ENCODE data around the gene PLBD2. TPM values are rescaled to one million over a fixed set of nuclear protein-coding genes. Genes with fewer than 3 reads are reported as not detected.

PLBD2 gene
- total RNA-seq, 1 donor from 2014 or later, result 26.6 TPM

- H3K4me1 Mint-ChIP-seq (ENCODE audit: unreplicated experiment), result peaks cover 10% of the 10 kb centered on the region
- DNase-seq (ENCODE audit: low spot score), result no peak
- TF ChIP-seq CTCF (IDR thresholded peaks at IDR 0.05; ENCODE audit: unreplicated experiment), result no peak
- no peak overlapping the region for H3K27ac Mint-ChIP-seq (ENCODE audit: unreplicated experiment)
- H3K4me3 Mint-ChIP-seq (ENCODE audit: unreplicated experiment), result no peak overlapping the region
- peaks cover 34% of the 10 kb centered on the region for H3K36me3 Mint-ChIP-seq (ENCODE audit: low read depth, unreplicated experiment)
- H3K27me3 Mint-ChIP-seq (ENCODE audit: unreplicated experiment), result peaks cover 8% of the 10 kb centered on the region
- no peaks in the 10 kb centered on the region for H3K9me3 Mint-ChIP-seq (ENCODE audit: unreplicated experiment)
Observed at GRCh38 chr12:113322343-113322742, 36.0 kb upstream of the PLBD2 start.

DNA sequence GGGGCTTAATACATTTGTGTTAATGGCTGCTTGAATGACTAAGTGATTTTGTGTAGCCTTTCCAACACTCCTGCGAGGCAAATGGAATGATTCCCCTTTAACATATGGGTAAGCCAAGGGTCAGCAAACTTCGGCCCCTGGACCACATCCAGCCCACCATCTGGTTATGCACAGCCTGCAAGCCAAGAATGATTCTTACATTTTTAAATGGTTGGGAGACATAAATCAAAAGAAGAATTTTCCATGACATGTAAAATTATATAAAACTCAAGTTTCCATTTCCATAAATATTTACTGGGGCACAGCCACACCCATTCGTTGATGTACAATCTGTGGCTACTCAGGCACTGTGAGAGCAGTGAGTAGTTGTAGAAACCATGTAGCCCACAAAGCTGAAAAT is 32.5 kb upstream of the PLBD2 start:
- H3K9me3 Mint-ChIP-seq (ENCODE audit: unreplicated experiment), result no peaks in the 10 kb centered on the region
- H3K27ac Mint-ChIP-seq (ENCODE audit: unreplicated experiment), result no peak overlapping the region
- H3K27me3 Mint-ChIP-seq (ENCODE audit: unreplicated experiment), result peaks cover 3% of the 10 kb centered on the region
- no peak overlapping the region for H3K4me3 Mint-ChIP-seq (ENCODE audit: unreplicated experiment)
- H3K4me1 Mint-ChIP-seq (ENCODE audit: unreplicated experiment), result peaks cover 27% of the 10 kb centered on the region
- TF ChIP-seq CTCF (IDR thresholded peaks at IDR 0.05; ENCODE audit: unreplicated experiment), result no peak
- peaks cover 26% of the 10 kb centered on the region for H3K36me3 Mint-ChIP-seq (ENCODE audit: low read depth, unreplicated experiment)
- DNase-seq (ENCODE audit: low spot score), result no peak

GRCh38 chr12:113326775-113327395 is 31.5 kb upstream of the PLBD2 start:
- no peak overlapping the region for H3K4me3 Mint-ChIP-seq (ENCODE audit: unreplicated experiment)
- H3K27ac Mint-ChIP-seq (ENCODE audit: unreplicated experiment), result peak overlapping the region; percentile 57
- no peak for TF ChIP-seq CTCF (IDR thresholded peaks at IDR 0.05; ENCODE audit: unreplicated experiment)
- H3K27me3 Mint-ChIP-seq (ENCODE audit: unreplicated experiment), result peaks cover 3% of the 10 kb centered on the region
- peaks cover 27% of the 10 kb centered on the region for H3K4me1 Mint-ChIP-seq (ENCODE audit: unreplicated experiment)
- peaks cover 24% of the 10 kb centered on the region for H3K36me3 Mint-ChIP-seq (ENCODE audit: low read depth, unreplicated experiment)
- H3K9me3 Mint-ChIP-seq (ENCODE audit: unreplicated experiment), result no peaks in the 10 kb centered on the region
- DNase-seq (ENCODE audit: low spot score), result no peak

- Mint-ChIP-seq H3K4me1 (ENCODE audit: unreplicated experiment) (peaks cover 27% of the 10 kb centered on the region), H3K9me3 (ENCODE audit: unreplicated experiment) (no peaks in the 10 kb centered on the region), H3K27ac (ENCODE audit: unreplicated experiment) (peak overlapping the region; percentile 76), H3K36me3 (ENCODE audit: low read depth, unreplicated experiment) (peaks cover 20% of the 10 kb centered on the region), H3K27me3 (ENCODE audit: unreplicated experiment) (peaks cover 3% of the 10 kb centered on the region), H3K4me3 (ENCODE audit: unreplicated experiment) (peak overlapping the region; percentile 37)
- TF ChIP-seq CTCF (IDR thresholded peaks at IDR 0.05; ENCODE audit: unreplicated experiment), result no peak
- DNase-seq (ENCODE audit: low spot score), result no peak
Observed at GRCh38 chr12:113328368-113328889, 30.0 kb upstream of the PLBD2 start.

DNA sequence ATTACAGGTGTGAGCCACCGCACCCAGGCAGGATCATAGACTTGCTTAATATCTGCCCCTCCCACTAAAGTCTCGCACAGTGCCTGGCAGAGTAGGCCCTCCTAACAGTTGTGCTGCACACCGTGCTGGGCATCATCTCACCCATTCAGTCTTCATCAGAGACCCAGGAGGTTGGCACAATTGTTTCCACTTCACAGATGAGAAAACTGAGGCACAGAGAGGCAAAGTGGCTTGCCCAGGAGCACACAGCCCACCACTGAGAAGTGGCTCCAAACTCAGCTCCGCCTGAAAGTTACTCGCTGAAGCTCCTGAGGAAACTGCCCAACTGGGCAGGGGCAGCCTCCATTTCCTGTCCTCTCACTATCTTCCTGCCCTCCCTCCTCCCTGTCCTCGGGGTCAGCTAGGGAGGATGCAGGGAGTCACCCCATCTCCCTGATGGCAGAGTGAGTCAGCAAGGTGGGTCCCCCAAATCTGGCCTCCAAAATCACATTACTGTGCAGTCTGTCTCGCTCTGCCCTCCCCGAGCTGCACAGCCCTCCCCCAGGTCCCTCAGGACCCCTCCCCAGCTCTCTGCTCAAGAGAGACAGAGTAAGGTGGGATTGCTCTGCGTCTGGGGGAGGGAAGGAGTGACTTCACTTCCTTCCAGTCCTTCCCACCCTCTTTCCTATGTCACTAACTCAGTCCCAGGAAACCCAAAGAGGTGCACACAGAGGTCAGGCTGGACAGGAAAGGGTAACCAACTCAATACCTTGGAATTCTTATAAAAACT is 29.2 kb upstream of the PLBD2 start:
- no peak for DNase-seq (ENCODE audit: low spot score)
- no peak overlapping the region for H3K4me3 Mint-ChIP-seq (ENCODE audit: unreplicated experiment)
- peaks cover 3% of the 10 kb centered on the region for H3K27me3 Mint-ChIP-seq (ENCODE audit: unreplicated experiment)
- no peak for TF ChIP-seq CTCF (IDR thresholded peaks at IDR 0.05; ENCODE audit: unreplicated experiment)
- H3K27ac Mint-ChIP-seq (ENCODE audit: unreplicated experiment), result peak overlapping the region; percentile 32
- no peaks in the 10 kb centered on the region for H3K9me3 Mint-ChIP-seq (ENCODE audit: unreplicated experiment)
- H3K4me1 Mint-ChIP-seq (ENCODE audit: unreplicated experiment), result peaks cover 27% of the 10 kb centered on the region
- peaks cover 20% of the 10 kb centered on the region for H3K36me3 Mint-ChIP-seq (ENCODE audit: low read depth, unreplicated experiment)

Measured in endothelial cell (in vitro differentiated cells).